K562 (cell line): ENCODE data around the gene VDR.

ENCODE experiments used
- ASH1L ChIP-seq: fragments of 450-650 bp; IDR thresholded peaks from 2 replicates; pipeline ENCODE4 v1.6.1; 2018; ENCODE audit warnings: borderline replicate concordance, mild to moderate bottlenecking, low read depth; ENCODE audit not compliant: partially characterized antibody
- CTCF ChIP-seq, 3 experiments: IDR thresholded peaks in 2 of 3; conservative IDR thresholded peaks in 1 of 3; 2 replicates each; pipeline ENCODE4 v1.5.1; 2011 to 2012; ENCODE audit warnings: low read length in 3 of 3, mild to moderate bottlenecking in 3 of 3, control low read depth in 2 of 3, improper control_type of control experiment in 1 of 3, inconsistent platforms in 1 of 3, low read depth in 1 of 3, mixed read lengths in 1 of 3, moderate library complexity in 1 of 3; ENCODE audit not compliant: insufficient read depth in 2 of 3
- DNMT1 ChIP-seq: fragments of 450-650 bp; IDR thresholded peaks from 2 replicates; pipeline ENCODE4 v1.6.1; 2016; ENCODE audit warnings: antibody characterized with exemption, mild to moderate bottlenecking
- ESRRA ChIP-seq: fragments of 450-650 bp; IDR thresholded peaks from 2 replicates; pipeline ENCODE4 v1.6.1; 2014; ENCODE audit warnings: low read depth, mild to moderate bottlenecking, moderate library complexity, borderline replicate concordance
- GMEB1 ChIP-seq: fragments of 250-450 bp; sonication (Bioruptor Pico); IDR thresholded peaks from 2 replicates; pipeline ENCODE4 v1.4.0; 2020; ENCODE audit warnings: mild to moderate bottlenecking
- TAF9B ChIP-seq: fragments of 450-650 bp; IDR thresholded peaks from 2 replicates; pipeline ENCODE4 v1.6.1; 2018; ENCODE audit warnings: mild to moderate bottlenecking; ENCODE audit not compliant: partially characterized antibody

GRCh38 chr12:47845081-47845480 is 59.7 kb downstream of the VDR start:
- TF ChIP-seq CTCF (IDR thresholded peaks at IDR 0.05 in 2 of 3, conservative IDR thresholded peaks at IDR 0.05 in 1 of 3; ENCODE audit: insufficient read depth in 2 of 3, low read depth in 1 of 3, low read length in 3 of 3) (no peak), TAF9B (no peak), ESRRA (no peak), GMEB1 (no peak), DNMT1 (no peak), ASH1L (no peak)
